ENCODE data around the gene EML1. TPM values are rescaled to one million over a fixed set of nuclear protein-coding genes. Genes with fewer than 3 reads are reported as not detected.

The EML1 gene
- total RNA-seq, 4 donors from 2014 or later, result 12.5 to 19.1 (median 16.6) TPM

- ATAC-seq (no peak), DNase-seq (no peak)
- peaks cover 9 to 12% of the 10 kb centered on the region in 2 donors for H3K4me1 ChIP-seq
- H3K36me3 ChIP-seq, result no peaks in the 10 kb centered on the region
- no peak for TF ChIP-seq CTCF (IDR thresholded peaks at IDR 0.05 in 4 of 5, conservative IDR thresholded peaks at IDR 0.05 in 1 of 5)
- TF ChIP-seq POLR2A (IDR thresholded peaks at IDR 0.05), result no peak
- no peaks in the 10 kb centered on the region for H3K9me3 ChIP-seq
- no peaks in the 10 kb centered on the region for H3K27me3 ChIP-seq
- no peak overlapping the region for H3K4me3 ChIP-seq
- intact Hi-C loops (cut with DNase I; ENCODE audit: low total_unique reads) (no loop called here), in situ Hi-C loops (cut with MboI; ENCODE audit: low sequenced_read_pairs in 4 of 4) (loop anchor here in 1 of 4 donors (5.0 kb wide), 1 partner anchor 151 kb away; no protein-coding TSS in a partner anchor)
- H3K27ac ChIP-seq, result no peak overlapping the region
Observed at GRCh38 chr14:99872786-99873440, 79.7 kb downstream of the EML1 start.

DNA sequence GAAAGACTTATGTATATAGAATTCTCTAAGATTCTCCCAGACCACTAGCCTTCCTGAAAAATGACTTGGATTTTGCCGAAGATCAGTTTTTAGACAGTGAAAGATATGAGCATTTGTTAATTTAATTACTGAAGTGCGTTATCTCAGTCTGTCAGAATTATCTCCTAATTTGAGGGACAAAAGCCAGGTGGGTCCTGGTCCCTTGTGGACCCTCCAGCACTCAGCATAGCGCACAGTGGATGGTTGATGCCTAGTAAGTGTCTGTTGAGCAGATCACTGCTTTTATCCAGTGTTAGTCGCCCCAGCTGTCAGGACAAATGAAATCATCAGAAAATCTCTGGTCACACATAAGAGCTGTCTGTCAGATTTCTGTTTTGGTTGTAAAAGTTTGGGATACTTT is 80.4 kb downstream of the EML1 start:
- no peaks in the 10 kb centered on the region for H3K9me3 ChIP-seq
- no peak for TF ChIP-seq CTCF (IDR thresholded peaks at IDR 0.05 in 4 of 5, conservative IDR thresholded peaks at IDR 0.05 in 1 of 5)
- no peak for TF ChIP-seq POLR2A (IDR thresholded peaks at IDR 0.05)
- H3K4me1 ChIP-seq, result peaks cover 7 to 9% of the 10 kb centered on the region in 2 donors
- no peak overlapping the region for H3K4me3 ChIP-seq
- in situ Hi-C loops (cut with MboI; ENCODE audit: low sequenced_read_pairs in 4 of 4) (loop anchor here in 1 of 4 donors (5.0 kb wide), 1 partner anchor 151 kb away; no protein-coding TSS in a partner anchor), intact Hi-C loops (cut with DNase I; ENCODE audit: low total_unique reads) (no loop called here)
- H3K27ac ChIP-seq, result no peak overlapping the region
- H3K36me3 ChIP-seq, result no peaks in the 10 kb centered on the region
- no peak for ATAC-seq
- no peaks in the 10 kb centered on the region for H3K27me3 ChIP-seq
- DNase-seq, result no peak

- peaks cover 7 to 9% of the 10 kb centered on the region in 2 donors for H3K4me1 ChIP-seq
- intact Hi-C loops (cut with DNase I; ENCODE audit: low total_unique reads) (no loop called here), in situ Hi-C loops (cut with MboI; ENCODE audit: low sequenced_read_pairs in 4 of 4) (loop anchor here in 1 of 4 donors (5.0 kb wide), 1 partner anchor 152 kb away; no protein-coding TSS in a partner anchor)
- H3K27me3 ChIP-seq, result no peaks in the 10 kb centered on the region
- TF ChIP-seq CTCF (IDR thresholded peaks at IDR 0.05 in 4 of 5, conservative IDR thresholded peaks at IDR 0.05 in 1 of 5) (no peak), POLR2A (IDR thresholded peaks at IDR 0.05) (no peak)
- no peaks in the 10 kb centered on the region for H3K9me3 ChIP-seq
- DNase-seq (no peak), ATAC-seq (no peak)
- H3K27ac ChIP-seq, result no peak overlapping the region
- H3K4me3 ChIP-seq, result no peak overlapping the region
- no peaks in the 10 kb centered on the region for H3K36me3 ChIP-seq
Observed at GRCh38 chr14:99874306-99874705, 81.1 kb downstream of the EML1 start.

DNA sequence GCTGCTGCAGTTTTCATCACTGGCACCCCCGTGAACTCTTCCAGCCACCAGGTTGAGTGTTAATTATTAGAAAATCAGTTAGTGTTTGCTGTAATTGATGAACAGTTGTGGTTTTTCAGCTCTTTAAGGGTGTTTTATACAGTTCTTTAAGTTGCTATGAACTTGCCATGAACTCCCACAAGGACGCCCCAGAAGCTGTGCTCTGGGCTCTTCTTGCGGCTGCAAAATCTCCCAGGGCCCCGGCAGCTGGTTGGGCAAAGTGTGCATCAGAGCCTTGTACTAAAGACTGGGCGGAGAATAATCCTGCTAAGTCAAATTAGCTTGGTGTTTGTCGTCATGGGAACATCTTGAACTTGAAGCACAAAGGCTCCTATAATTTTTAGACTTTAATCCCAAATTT is 82.2 kb downstream of the EML1 start:
- Histone ChIP-seq H3K27me3 (no peaks in the 10 kb centered on the region), H3K36me3 (no peaks in the 10 kb centered on the region), H3K9me3 (no peaks in the 10 kb centered on the region), H3K4me1 (peaks cover 7 to 9% of the 10 kb centered on the region in 2 donors), H3K27ac (no peak overlapping the region), H3K4me3 (no peak overlapping the region)
- intact Hi-C loops (cut with DNase I; ENCODE audit: low total_unique reads), result no loop called here
- in situ Hi-C loops (cut with MboI; ENCODE audit: low sequenced_read_pairs in 4 of 4), result no loop called here
- ATAC-seq, result no peak
- TF ChIP-seq CTCF (IDR thresholded peaks at IDR 0.05 in 4 of 5, conservative IDR thresholded peaks at IDR 0.05 in 1 of 5) (no peak), POLR2A (IDR thresholded peaks at IDR 0.05) (no peak)
- DNase-seq, result no peak

Data from gastrocnemius medialis (tissue), 4 donors.